Endothelial cell of umbilical vein (primary cell): ENCODE data around the gene XYLT1.

ENCODE experiments used
- CTCF ChIP-seq, 2 donors: IDR thresholded peaks; 1 replicate in 1 of 2; 2 replicates in 1 of 2; pipeline ENCODE4 v1.5.1; 2011; ENCODE audit warnings: low read length in 2 of 2, mild to moderate bottlenecking in 2 of 2, moderate library complexity in 2 of 2, control low read depth in 1 of 2, inconsistent platforms in 1 of 2, low read depth in 1 of 2; ENCODE audit not compliant: insufficient read depth in 1 of 2; ENCODE audit errors: extremely low read depth in 1 of 2
- EZH2 ChIP-seq: IDR thresholded peaks from 2 replicates; pipeline ENCODE4 v1.6.1; 2012; ENCODE audit warnings: borderline replicate concordance, low read depth, mild to moderate bottlenecking, moderate library complexity, low read length, inconsistent platforms; ENCODE audit not compliant: severe bottlenecking
- FOS ChIP-seq: IDR thresholded peaks from 2 replicates; pipeline ENCODE4 v1.6.1; 2011; ENCODE audit warnings: mild to moderate bottlenecking, low read length, moderate library complexity, borderline replicate concordance; ENCODE audit not compliant: insufficient read depth
- GATA2 ChIP-seq: IDR thresholded peaks from 2 replicates; pipeline ENCODE4 v1.7.0; 2011; ENCODE audit warnings: low read depth, mild to moderate bottlenecking, moderate library complexity, mixed read lengths, low read length; ENCODE audit not compliant: insufficient read length, insufficient read depth
- JUN ChIP-seq: IDR thresholded peaks from 2 replicates; pipeline ENCODE4 v1.6.1; 2011; ENCODE audit warnings: borderline replicate concordance, low read depth; ENCODE audit not compliant: insufficient read length, insufficient read depth
- MAX ChIP-seq: IDR thresholded peaks from 2 replicates; pipeline ENCODE4 v1.6.1; 2011; ENCODE audit not compliant: insufficient read depth, insufficient read length
- MYC ChIP-seq: IDR thresholded peaks from one replicate; pipeline ENCODE4 v1.6.1; 2011; ENCODE audit warnings: mild to moderate bottlenecking, low read depth, low read length
- POLR2A ChIP-seq: IDR thresholded peaks from 2 replicates; pipeline ENCODE4 v1.6.1; 2012; ENCODE audit warnings: low read depth, mild to moderate bottlenecking, control low read depth, low read length
- POLR2AphosphoS5 ChIP-seq: IDR thresholded peaks from 2 replicates; pipeline ENCODE4 v1.6.1; 2012; ENCODE audit warnings: low read depth, mild to moderate bottlenecking, control low read depth, low read length, moderate library complexity; ENCODE audit not compliant: insufficient read depth

- TF ChIP-seq MYC: no peak
- TF ChIP-seq POLR2A: no peak
- TF ChIP-seq POLR2AphosphoS5: no peak
- TF ChIP-seq CTCF (IDR thresholded peaks at IDR 0.05; ENCODE audit: extremely low read depth in 1 of 2, insufficient read depth in 1 of 2, low read depth in 1 of 2, low read length in 2 of 2): no peak
- TF ChIP-seq FOS: no peak
- no peak for TF ChIP-seq EZH2
- TF ChIP-seq GATA2: no peak
- no peak for TF ChIP-seq JUN
- TF ChIP-seq MAX: no peak
These were observed 96.0 kb downstream of the XYLT1 start for GRCh38 chr16:17374668-17375255.
